ENCODE measurements around the gene OR1D2.
"Not testable (repeated sequence)": the region's sequence is repeated elsewhere in the genome, so short reads cannot be mapped to it uniquely, and the experiment has no call there.

DNA sequence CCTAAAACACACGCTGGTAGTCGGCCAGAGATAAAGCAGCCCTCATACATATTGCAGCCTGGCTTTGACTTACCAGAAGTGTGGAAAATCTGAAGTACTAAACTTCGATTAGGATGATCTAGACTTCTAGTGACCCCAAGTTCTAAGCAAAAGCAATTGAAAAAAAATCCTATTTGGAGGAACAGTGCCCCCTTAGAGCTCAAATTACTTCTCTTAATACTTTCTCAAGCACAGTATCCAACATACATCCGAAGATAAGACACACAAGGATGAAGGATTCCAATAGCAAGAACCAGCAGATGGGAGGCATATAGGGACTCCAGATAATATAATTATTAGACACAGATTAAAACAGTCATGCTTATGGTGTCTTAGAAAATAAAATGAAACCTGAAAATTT lies 30.4 kb downstream of the OR1D2 start:
- TF ChIP-seq, protein P1, sequence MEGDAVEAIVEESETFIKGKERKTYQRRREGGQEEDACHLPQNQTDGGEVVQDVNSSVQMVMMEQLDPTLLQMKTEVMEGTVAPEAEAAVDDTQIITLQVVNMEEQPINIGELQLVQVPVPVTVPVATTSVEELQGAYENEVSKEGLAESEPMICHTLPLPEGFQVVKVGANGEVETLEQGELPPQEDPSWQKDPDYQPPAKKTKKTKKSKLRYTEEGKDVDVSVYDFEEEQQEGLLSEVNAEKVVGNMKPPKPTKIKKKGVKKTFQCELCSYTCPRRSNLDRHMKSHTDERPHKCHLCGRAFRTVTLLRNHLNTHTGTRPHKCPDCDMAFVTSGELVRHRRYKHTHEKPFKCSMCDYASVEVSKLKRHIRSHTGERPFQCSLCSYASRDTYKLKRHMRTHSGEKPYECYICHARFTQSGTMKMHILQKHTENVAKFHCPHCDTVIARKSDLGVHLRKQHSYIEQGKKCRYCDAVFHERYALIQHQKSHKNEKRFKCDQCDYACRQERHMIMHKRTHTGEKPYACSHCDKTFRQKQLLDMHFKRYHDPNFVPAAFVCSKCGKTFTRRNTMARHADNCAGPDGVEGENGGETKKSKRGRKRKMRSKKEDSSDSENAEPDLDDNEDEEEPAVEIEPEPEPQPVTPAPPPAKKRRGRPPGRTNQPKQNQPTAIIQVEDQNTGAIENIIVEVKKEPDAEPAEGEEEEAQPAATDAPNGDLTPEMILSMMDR (IDR thresholded peaks at IDR 0.05) = not testable (repeated sequence)
- TF ChIP-seq POLR2A (IDR thresholded peaks at IDR 0.05) = not testable (repeated sequence)
